Muscle of back (tissue), 13 donors: ENCODE data around the gene CAPN3. TPM values are rescaled to one million over a fixed set of nuclear protein-coding genes. Genes with fewer than 3 reads are reported as not detected.
"Not testable (repeated sequence)": the region's sequence is repeated elsewhere in the genome, so short reads cannot be mapped to it uniquely, and the experiment has no call there.

Experiments used
- DNase-seq, 3 donors: peaks; one replicate each; pipeline versions ENCODE4 v3.0.0 to v3.0.0-alpha.2; 2013
- long read RNA-seq, 9 donors: transcript quantifications; one replicate each; lab custom pipeline, GENCODE V29; 2026
- polyA plus RNA-seq, 10 donors: library from polyadenylated mRNA; unstranded; fragments of 120-200 nt; gene quantifications; one replicate each; pipeline ENCODE4 v1.2.1, GENCODE V29; 2013; ENCODE audit not compliant: insufficient read length in 10 of 10

CAPN3 gene
- polyA plus RNA-seq: 100 to 1,000 TPM; 151 to 483 (median 332) TPM
- long read RNA-seq, donor 1, partial matches to known transcripts: 15 of 39 reads
- long read RNA-seq, donor 1, other reads (novel, unspliced or antisense): 20 of 39 reads
- long read RNA-seq, donor 2, partial matches to known transcripts: 22 of 24 reads
- long read RNA-seq, donor 2, other reads (novel, unspliced or antisense): 0 of 24 reads
- long read RNA-seq, donor 3: 0 reads
- long read RNA-seq, donor 4, partial matches to known transcripts: 5 of 23 reads
- long read RNA-seq, donor 4, other reads (novel, unspliced or antisense): 17 of 23 reads
- long read RNA-seq, donor 5, partial matches to known transcripts: 68 of 94 reads
- long read RNA-seq, donor 5, other reads (novel, unspliced or antisense): 23 of 94 reads
- long read RNA-seq, donor 6, partial matches to known transcripts: 12 of 42 reads
- long read RNA-seq, donor 6, other reads (novel, unspliced or antisense): 28 of 42 reads
- long read RNA-seq, donor 7, partial matches to known transcripts: 13 of 26 reads
- long read RNA-seq, donor 7, other reads (novel, unspliced or antisense): 11 of 26 reads
- long read RNA-seq, donor 8, partial matches to known transcripts: 13 of 13 reads
- long read RNA-seq, donor 8, other reads (novel, unspliced or antisense): 0 of 13 reads
- long read RNA-seq, donor 9: 0 reads

- peak in 2 of 3 donors; percentile 16 to 21 for DNase-seq
Measured at GRCh38 chr15:42359249-42359648, at the start of gene CAPN3. CAPN3 (plus strand) TSS chr15:42359501; CDS start chr15:42359806, 305 bp downstream.

- no peak for DNase-seq
Measured at GRCh38 chr15:42313463-42313862, 45.8 kb upstream of the CAPN3 start.

- no peak for DNase-seq
Measured at GRCh38 chr15:42314818-42315217, 44.5 kb upstream of the CAPN3 start.

GRCh38 chr15:42315521-42315920, 43.8 kb upstream of the CAPN3 start:
- DNase-seq: no peak

GRCh38 chr15:42316282-42316805, 43.0 kb upstream of the CAPN3 start:
- not testable (repeated sequence) for DNase-seq

- no peak for DNase-seq
Measured at GRCh38 chr15:42319206-42319605, 40.1 kb upstream of the CAPN3 start.

- DNase-seq: no peak
Measured at GRCh38 chr15:42324308-42324707, 35.0 kb upstream of the CAPN3 start.

- DNase-seq: no peak
Measured at GRCh38 chr15:42329161-42329560, 30.1 kb upstream of the CAPN3 start.

GRCh38 chr15:42329992-42330391, 29.3 kb upstream of the CAPN3 start:
- DNase-seq: no peak

- DNase-seq: peak; percentile 20 to 53 (median 38)
Measured at GRCh38 chr15:42331235-42331634, 28.1 kb upstream of the CAPN3 start.

GRCh38 chr15:42332331-42332730, 27.0 kb upstream of the CAPN3 start:
- DNase-seq: no peak

- no peak for DNase-seq
Measured at GRCh38 chr15:42335074-42335473, 24.2 kb upstream of the CAPN3 start.

GRCh38 chr15:42336650-42337049, 22.7 kb upstream of the CAPN3 start:
- not testable (repeated sequence) for DNase-seq

GRCh38 chr15:42337104-42337503, 22.2 kb upstream of the CAPN3 start:
- not testable (repeated sequence) for DNase-seq

- DNase-seq: no peak
Measured at GRCh38 chr15:42338500-42338899, 20.8 kb upstream of the CAPN3 start.

- no peak for DNase-seq
Measured at GRCh38 chr15:42343596-42344232, 15.6 kb upstream of the CAPN3 start.

GRCh38 chr15:42344763-42345162, 14.5 kb upstream of the CAPN3 start:
- DNase-seq: peak in 1 of 3 donors; percentile 55

GRCh38 chr15:42345504-42345903, 13.8 kb upstream of the CAPN3 start:
- DNase-seq: no peak

- peak in 1 of 3 donors; percentile 74 for DNase-seq
Measured at GRCh38 chr15:42348083-42348482, 11.2 kb upstream of the CAPN3 start.

GRCh38 chr15:42349186-42349585, 10.1 kb upstream of the CAPN3 start:
- no peak for DNase-seq

- no peak for DNase-seq
Measured at GRCh38 chr15:42352401-42352800, 6.9 kb upstream of the CAPN3 start.

- DNase-seq: no peak
Measured at GRCh38 chr15:42353061-42353460, 6.2 kb upstream of the CAPN3 start.
